Measurements from ENCODE around the gene CHN1.

Gene CHN1

DNA sequence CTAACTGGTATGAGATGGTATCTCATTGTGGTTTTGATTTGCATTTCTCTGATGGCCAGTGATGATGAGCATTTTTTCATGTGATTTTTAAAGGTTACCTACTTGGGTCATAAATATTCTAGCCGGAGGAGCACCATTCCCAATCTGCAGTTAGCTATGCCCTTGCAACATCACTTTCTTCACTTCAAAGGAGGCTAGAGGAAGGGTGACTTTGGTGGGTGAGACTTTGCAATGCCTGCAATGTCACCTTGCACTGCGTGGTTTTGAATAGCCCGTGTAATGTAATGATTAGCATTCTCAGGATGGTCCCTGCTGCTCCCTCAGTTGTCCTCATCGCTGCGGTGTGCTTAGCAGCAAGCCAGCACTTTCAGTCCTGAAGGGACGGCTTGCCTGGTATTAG is 184.8 kb downstream of the CHN1 start:
- no peak for DNase-seq

GRCh38 chr2:174815526-174815925 is 189.7 kb downstream of the CHN1 start:
- DNase-seq: no peak

GRCh38 chr2:174812037-174812436 is 193.1 kb downstream of the CHN1 start:
- DNase-seq: no peak

DNA sequence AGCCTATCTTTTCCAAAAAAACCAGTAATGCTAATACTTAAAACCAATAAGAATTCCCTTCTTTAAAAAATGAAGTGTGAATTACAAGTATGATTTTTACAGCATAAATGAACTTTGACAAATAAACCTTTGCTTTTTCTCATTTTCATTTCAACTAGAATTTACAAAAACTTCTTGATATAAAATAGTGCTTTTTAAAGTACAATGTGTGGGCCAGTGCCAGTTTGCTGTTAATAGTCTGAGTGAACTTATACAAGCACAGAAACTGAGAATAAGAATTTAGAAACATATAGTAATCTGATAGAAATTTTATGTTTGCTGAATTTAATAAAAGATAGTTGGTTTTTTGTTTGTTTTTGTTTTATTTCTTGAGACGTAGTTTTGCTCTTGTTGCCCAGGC is 197.2 kb downstream of the CHN1 start:
- no peak for DNase-seq

- DNase-seq: no peak
These were observed 199.4 kb downstream of the CHN1 start for GRCh38 chr2:174805803-174806202.

GRCh38 chr2:174802459-174802858 is 202.7 kb downstream of the CHN1 start:
- no peak for DNase-seq

- no peak for DNase-seq
These were observed 204.6 kb downstream of the CHN1 start for GRCh38 chr2:174800436-174801205.

- no peak for DNase-seq
These were observed 206.4 kb downstream of the CHN1 start for GRCh38 chr2:174798801-174799200.

- no peak for DNase-seq
These were observed 207.4 kb downstream of the CHN1 start for GRCh38 chr2:174797781-174798276.

DNA sequence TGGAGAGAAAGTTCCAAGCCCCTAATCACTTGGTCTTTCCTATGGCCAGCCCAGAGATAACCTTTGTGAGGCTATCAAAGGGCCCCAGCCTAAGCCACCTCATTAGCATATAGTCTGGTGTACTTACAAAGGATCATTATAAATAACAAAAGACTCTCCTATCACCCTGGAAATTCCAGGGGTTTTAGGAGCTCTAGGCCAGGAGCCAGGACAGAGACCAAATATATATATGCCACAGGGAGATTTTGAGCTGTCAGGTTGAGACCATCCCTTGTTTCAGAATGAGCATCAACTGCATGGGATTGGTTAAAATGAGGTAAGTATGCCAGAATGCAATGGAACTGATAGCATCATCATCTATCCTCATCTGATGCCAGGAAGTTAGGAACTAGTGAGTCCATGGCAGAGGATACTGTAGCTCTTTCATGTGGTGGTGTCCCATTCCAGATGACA is 208.8 kb downstream of the CHN1 start:
- no peak for DNase-seq

- no peak for DNase-seq
These were observed 210.3 kb downstream of the CHN1 start for GRCh38 chr2:174794851-174795374.

- no peak for DNase-seq
These were observed 212.7 kb downstream of the CHN1 start for GRCh38 chr2:174792309-174793025.

- DNase-seq: no peak
These were observed 213.4 kb downstream of the CHN1 start for GRCh38 chr2:174791746-174792280.

- DNase-seq: no peak
These were observed 214.2 kb downstream of the CHN1 start for GRCh38 chr2:174791020-174791419.

DNA sequence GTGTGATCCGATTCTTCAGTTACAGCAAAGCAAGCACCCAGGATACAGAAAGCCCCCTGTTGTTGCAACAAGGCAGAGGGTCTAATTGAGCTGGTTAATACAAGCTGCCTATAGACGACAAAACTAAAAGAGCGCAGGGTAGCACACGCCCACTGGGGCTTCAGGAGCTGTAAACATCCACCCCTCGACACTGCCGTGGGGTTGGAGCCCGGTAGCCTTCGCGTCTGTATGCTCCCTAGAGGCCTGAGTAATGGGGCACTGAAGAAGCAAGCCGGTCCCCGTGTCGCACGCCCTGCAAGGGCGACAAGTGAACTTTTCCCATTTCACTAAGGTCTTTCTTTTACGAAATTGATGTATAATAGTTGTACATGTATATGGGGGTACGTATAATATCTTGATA is 216.2 kb downstream of the CHN1 start:
- DNase-seq: no peak

- no peak for DNase-seq
These were observed 216.8 kb downstream of the CHN1 start for GRCh38 chr2:174788291-174788929.

GRCh38 chr2:174787487-174788205 is 217.5 kb downstream of the CHN1 start:
- no peak for DNase-seq

DNA sequence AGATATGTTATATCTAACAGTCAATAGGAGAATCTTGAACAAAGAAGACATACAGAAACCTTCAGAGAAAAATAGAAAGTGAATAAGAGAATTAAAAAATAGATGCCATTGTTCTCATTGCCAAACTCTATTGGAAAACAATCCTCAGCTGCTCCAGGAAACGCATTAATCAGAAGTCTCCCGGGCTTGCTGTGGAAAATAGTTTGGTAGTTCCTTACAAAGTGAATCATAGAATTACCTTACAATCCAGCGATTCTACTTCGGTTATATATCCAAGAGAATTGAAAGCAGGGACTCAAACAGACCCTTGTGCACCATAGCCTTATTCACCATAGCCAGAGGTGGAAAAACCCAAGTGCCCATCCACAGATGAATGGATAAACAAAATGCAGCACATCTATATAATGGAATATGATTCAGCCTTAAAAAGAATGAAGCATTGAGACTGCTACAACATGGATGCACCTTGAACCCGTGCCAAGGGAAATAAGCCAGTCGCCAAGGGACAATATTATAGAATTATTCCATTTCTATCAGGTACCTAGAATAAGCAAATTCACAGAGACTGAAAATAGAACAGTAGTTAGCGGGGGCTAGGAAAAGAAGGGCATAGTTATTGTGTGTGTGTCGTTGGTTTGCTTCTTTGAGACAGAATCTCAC is 219.0 kb downstream of the CHN1 start:
- no peak for DNase-seq

DNA sequence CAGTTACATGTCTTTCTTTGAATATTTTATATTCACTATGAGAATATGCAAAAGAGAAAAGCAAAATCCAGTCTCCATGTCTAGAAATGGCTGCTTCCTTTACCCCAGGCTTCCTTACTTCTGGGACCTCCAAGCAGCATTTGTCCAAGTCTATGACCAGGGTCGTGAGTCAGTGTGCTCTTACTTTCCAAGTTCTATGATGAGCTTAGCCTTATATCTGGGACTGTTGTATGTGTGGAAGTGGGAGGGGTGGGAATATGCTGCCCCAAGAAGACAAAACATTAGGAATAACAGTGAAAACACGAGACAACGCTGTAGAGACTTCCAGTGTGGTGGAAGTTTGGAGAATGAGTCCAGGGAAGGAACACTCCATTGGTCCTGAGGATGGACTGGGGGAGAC is 219.7 kb downstream of the CHN1 start:
- DNase-seq: no peak

- DNase-seq: no peak
These were observed 220.3 kb downstream of the CHN1 start for GRCh38 chr2:174784909-174785308.

DNA sequence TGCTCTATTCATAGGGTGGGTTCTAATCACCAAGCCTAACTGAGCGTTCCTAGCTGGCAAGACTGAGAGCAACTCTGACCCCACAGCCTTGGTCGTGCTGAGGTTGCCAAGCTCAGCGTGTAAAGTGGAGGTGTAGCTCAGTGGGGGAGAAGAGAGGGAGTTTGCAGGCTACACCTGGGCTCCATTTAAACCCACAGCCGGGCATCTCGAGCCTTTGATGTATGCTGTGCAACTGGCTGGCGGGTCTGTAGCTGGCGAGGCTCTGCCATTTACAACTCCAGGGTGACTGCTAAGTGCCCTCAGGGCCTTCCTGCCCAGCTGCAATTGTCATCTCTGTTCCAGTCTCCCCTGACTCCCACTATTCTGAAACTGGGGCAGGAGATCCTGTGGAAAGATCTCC is 220.9 kb downstream of the CHN1 start:
- DNase-seq: no peak

DNA sequence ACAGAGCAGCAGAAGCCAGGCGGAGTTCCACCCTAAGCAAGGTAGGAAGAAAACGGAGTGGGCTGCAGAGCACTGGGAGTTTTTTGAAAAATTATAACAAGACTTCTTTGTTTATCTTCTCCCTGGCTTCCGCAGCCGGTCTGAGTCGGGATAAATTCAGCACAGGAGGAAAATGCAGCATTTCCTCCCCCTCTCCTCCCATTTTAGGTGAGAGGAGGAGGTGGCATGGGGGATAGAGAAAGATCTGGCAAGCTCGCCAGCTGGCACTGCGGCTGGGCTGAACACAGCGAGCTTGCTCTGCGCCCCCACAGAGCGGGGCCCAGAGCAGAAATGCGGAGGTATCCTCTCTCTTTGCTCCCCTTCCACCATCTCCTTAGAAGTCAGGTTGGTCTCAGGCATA is 223.2 kb downstream of the CHN1 start:
- DNase-seq: no peak

All from activated gamma-delta T cell (primary cell).